Measurements from ENCODE around the gene STK33.

Gene STK33

DNA sequence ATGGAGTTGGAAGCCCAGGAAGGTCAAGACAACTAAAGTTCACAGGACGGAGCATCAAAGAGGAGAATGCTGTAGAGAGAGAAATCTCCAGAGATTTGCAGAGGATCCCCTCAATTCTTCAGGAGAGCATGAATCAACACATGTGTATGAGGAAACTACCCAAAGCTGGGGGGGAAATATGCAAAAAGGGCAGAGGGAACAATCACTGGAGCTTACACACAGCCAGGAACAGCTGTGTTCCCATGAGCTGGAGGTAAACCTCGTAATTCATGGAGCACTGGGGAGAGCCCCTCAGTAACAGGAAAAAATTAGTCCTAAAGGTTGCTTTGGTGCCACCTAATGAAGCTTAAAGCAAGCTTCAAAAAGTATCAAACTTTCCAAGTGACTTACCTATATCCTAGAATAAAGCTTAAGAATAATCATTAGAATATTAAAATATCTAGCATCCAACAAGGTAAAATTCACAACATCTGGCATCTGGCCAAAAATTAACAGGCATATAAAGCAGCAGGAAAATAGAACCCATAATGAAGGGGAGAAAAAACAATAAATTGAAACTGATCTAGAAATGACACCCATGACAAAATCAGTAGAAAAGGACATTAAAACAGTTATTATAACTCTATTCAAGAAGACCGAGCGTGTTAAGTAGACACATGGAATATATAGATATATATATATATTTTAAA is 134.2 kb downstream of the STK33 start:
- TF ChIP-seq FOXM1 (IDR thresholded peaks at IDR 0.05; ENCODE audit: borderline replicate concordance, low read depth) (no peak), TCF12 (IDR thresholded peaks at IDR 0.05; ENCODE audit: low read depth) (no peak), EGR1 (IDR thresholded peaks at IDR 0.05) (no peak), YY1 (IDR thresholded peaks at IDR 0.05; ENCODE audit: low read depth) (no peak), NFIC (IDR thresholded peaks at IDR 0.05) (no peak; the same call in 1 of the 2 replicates), ZBTB7A (IDR thresholded peaks at IDR 0.05; ENCODE audit: low read depth) (no peak)
- TF ChIP-seq, protein P1, sequence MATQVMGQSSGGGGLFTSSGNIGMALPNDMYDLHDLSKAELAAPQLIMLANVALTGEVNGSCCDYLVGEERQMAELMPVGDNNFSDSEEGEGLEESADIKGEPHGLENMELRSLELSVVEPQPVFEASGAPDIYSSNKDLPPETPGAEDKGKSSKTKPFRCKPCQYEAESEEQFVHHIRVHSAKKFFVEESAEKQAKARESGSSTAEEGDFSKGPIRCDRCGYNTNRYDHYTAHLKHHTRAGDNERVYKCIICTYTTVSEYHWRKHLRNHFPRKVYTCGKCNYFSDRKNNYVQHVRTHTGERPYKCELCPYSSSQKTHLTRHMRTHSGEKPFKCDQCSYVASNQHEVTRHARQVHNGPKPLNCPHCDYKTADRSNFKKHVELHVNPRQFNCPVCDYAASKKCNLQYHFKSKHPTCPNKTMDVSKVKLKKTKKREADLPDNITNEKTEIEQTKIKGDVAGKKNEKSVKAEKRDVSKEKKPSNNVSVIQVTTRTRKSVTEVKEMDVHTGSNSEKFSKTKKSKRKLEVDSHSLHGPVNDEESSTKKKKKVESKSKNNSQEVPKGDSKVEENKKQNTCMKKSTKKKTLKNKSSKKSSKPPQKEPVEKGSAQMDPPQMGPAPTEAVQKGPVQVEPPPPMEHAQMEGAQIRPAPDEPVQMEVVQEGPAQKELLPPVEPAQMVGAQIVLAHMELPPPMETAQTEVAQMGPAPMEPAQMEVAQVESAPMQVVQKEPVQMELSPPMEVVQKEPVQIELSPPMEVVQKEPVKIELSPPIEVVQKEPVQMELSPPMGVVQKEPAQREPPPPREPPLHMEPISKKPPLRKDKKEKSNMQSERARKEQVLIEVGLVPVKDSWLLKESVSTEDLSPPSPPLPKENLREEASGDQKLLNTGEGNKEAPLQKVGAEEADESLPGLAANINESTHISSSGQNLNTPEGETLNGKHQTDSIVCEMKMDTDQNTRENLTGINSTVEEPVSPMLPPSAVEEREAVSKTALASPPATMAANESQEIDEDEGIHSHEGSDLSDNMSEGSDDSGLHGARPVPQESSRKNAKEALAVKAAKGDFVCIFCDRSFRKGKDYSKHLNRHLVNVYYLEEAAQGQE (IDR thresholded peaks at IDR 0.05; ENCODE audit: low read depth): no peak

DNA sequence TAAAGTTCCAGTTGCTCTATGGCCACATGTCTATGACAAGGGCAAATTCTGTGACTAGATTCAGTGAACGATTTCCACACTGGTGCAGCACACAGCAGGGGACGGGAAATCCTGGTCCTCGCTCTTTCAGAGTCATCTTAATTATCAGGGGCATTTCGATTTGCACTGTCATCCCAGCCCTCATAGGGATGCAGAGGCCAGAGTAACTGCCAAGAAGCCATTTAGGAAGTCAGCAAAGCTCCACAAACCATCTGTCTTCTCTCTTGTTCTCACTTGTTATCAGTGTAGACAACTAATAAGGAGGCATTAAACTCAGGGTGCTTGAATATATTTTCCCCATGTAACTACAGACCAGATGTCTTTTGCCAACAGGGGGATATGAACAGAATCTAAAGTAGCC is 151.7 kb downstream of the STK33 start:
- no peak for TF ChIP-seq FOXM1 (IDR thresholded peaks at IDR 0.05; ENCODE audit: borderline replicate concordance, low read depth)
- no peak for TF ChIP-seq RAD21 (IDR thresholded peaks at IDR 0.05; ENCODE audit: low read depth)
- no peak for TF ChIP-seq YY1 (IDR thresholded peaks at IDR 0.05; ENCODE audit: low read depth)
- TF ChIP-seq, protein P1 (IDR thresholded peaks at IDR 0.05; ENCODE audit: low read depth): no peak
- TF ChIP-seq CEBPB (IDR thresholded peaks at IDR 0.05): no peak
- no peak for TF ChIP-seq EGR1 (IDR thresholded peaks at IDR 0.05)
- no peak for TF ChIP-seq TEAD4 (IDR thresholded peaks at IDR 0.05)
- no peak for TF ChIP-seq NFIC (IDR thresholded peaks at IDR 0.05)
- TF ChIP-seq, protein P2, sequence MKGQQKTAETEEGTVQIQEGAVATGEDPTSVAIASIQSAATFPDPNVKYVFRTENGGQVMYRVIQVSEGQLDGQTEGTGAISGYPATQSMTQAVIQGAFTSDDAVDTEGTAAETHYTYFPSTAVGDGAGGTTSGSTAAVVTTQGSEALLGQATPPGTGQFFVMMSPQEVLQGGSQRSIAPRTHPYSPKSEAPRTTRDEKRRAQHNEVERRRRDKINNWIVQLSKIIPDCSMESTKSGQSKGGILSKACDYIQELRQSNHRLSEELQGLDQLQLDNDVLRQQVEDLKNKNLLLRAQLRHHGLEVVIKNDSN (IDR thresholded peaks at IDR 0.05): no peak
- no peak for TF ChIP-seq CREB1 (IDR thresholded peaks at IDR 0.05; ENCODE audit: low read depth)
- TF ChIP-seq, protein P3, sequence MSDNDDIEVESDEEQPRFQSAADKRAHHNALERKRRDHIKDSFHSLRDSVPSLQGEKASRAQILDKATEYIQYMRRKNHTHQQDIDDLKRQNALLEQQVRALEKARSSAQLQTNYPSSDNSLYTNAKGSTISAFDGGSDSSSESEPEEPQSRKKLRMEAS (IDR thresholded peaks at IDR 0.05): no peak
- no peak for TF ChIP-seq TAF1 (IDR thresholded peaks at IDR 0.05; ENCODE audit: low read depth)
- TF ChIP-seq TCF12 (IDR thresholded peaks at IDR 0.05; ENCODE audit: low read depth): no peak
- no peak for TF ChIP-seq EP300 (IDR thresholded peaks at IDR 0.05; ENCODE audit: borderline replicate concordance)
- TF ChIP-seq ZBTB7A (IDR thresholded peaks at IDR 0.05; ENCODE audit: low read depth): no peak

DNA sequence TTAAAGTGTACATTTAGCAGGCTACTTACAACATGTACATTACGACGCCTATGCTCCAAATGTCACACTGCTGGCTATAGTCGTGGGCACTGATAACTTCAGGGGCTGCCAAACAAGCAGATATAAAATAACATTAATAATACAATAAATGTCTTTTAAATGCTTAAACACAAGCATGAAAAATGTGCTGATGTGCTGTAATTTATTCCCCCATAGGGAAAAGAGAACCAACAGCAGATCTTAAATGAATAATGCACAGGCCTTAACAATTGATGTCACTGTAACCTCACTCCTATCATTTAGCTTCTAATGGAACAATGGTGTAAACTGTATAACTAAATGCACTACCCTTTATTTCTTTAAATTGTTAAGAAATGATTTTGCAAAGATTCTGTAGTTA is 153.4 kb downstream of the STK33 start:
- no peak for TF ChIP-seq ZBTB7A (IDR thresholded peaks at IDR 0.05; ENCODE audit: low read depth)
- no peak for TF ChIP-seq FOXM1 (IDR thresholded peaks at IDR 0.05; ENCODE audit: borderline replicate concordance, low read depth)
- TF ChIP-seq, protein P2 (IDR thresholded peaks at IDR 0.05): no peak
- TF ChIP-seq CREB1 (IDR thresholded peaks at IDR 0.05; ENCODE audit: low read depth): no peak
- TF ChIP-seq, protein P3 (IDR thresholded peaks at IDR 0.05): no peak
- TF ChIP-seq NFIC (IDR thresholded peaks at IDR 0.05): no peak
- TF ChIP-seq RAD21 (IDR thresholded peaks at IDR 0.05; ENCODE audit: low read depth): no peak
- TF ChIP-seq, protein P1 (IDR thresholded peaks at IDR 0.05; ENCODE audit: low read depth): no peak
- TF ChIP-seq TAF1 (IDR thresholded peaks at IDR 0.05; ENCODE audit: low read depth): no peak
- no peak for TF ChIP-seq TCF12 (IDR thresholded peaks at IDR 0.05; ENCODE audit: low read depth)
- TF ChIP-seq EGR1 (IDR thresholded peaks at IDR 0.05): no peak
- no peak for TF ChIP-seq YY1 (IDR thresholded peaks at IDR 0.05; ENCODE audit: low read depth)
- no peak for TF ChIP-seq EP300 (IDR thresholded peaks at IDR 0.05; ENCODE audit: borderline replicate concordance)
- no peak for TF ChIP-seq CEBPB (IDR thresholded peaks at IDR 0.05)
- no peak for TF ChIP-seq TEAD4 (IDR thresholded peaks at IDR 0.05)

DNA sequence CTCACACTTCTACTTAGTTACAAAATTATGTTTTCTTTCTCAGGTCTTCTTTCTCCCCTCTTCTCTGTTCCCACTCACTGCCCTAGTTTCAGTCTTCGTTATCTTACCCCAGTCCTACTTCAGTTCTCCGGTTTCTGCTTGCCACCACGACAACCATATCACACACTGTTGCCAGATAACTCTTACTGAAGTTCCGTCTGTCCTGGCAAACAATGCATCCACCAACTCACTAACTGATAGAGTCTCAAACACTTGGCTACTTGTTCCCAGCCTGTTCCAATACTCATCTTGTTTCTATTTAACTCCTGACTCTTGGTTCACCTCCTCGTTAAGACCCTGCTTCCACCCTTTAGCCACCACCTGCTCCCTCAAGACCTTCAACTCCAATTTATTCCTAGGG is 164.5 kb downstream of the STK33 start:
- TF ChIP-seq NFIC (IDR thresholded peaks at IDR 0.05) (no peak), EGR1 (IDR thresholded peaks at IDR 0.05) (no peak), YY1 (IDR thresholded peaks at IDR 0.05; ENCODE audit: low read depth) (no peak), ZBTB7A (IDR thresholded peaks at IDR 0.05; ENCODE audit: low read depth) (no peak), RAD21 (IDR thresholded peaks at IDR 0.05; ENCODE audit: low read depth) (no peak)
- TF ChIP-seq, protein P3 (IDR thresholded peaks at IDR 0.05): no peak

Measured in Ishikawa (cell line).